22Rv1 (cell line): ENCODE data around the gene DHX29.

Experiments used
- ZFX ChIP-seq: fragments of 450-650 bp; IDR thresholded peaks from 2 replicates; pipeline ENCODE4 v1.6.1; 2017; ENCODE audit warnings: antibody characterized with exemption, borderline replicate concordance
- TF ChIP-seq, protein P1 (sequence below): fragments of 450-650 bp; IDR thresholded peaks from 2 replicates; pipeline ENCODE4 v1.5.1; 2017; ENCODE audit warnings: mild to moderate bottlenecking

DNA sequence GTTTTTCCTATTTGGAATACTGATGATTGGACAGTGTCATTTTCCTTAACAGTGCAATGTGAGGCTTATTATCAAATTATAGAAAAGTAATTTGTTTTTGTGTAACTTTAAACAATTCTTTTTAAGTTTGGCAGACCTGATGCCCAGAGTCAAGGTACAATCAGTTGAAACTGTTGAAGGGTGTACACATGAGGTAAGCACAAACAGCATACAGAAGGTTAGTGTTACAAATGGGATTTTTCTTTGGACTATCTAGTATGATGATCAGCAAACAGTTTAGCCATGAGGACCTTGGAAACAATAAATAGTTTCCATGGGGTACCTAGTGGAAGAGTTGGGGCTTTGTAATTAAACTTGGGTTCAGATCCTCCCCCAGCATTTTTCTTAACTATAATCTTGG lies 16.5 kb upstream of the DHX29 start:
- TF ChIP-seq, protein P1, sequence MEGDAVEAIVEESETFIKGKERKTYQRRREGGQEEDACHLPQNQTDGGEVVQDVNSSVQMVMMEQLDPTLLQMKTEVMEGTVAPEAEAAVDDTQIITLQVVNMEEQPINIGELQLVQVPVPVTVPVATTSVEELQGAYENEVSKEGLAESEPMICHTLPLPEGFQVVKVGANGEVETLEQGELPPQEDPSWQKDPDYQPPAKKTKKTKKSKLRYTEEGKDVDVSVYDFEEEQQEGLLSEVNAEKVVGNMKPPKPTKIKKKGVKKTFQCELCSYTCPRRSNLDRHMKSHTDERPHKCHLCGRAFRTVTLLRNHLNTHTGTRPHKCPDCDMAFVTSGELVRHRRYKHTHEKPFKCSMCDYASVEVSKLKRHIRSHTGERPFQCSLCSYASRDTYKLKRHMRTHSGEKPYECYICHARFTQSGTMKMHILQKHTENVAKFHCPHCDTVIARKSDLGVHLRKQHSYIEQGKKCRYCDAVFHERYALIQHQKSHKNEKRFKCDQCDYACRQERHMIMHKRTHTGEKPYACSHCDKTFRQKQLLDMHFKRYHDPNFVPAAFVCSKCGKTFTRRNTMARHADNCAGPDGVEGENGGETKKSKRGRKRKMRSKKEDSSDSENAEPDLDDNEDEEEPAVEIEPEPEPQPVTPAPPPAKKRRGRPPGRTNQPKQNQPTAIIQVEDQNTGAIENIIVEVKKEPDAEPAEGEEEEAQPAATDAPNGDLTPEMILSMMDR, result no peak
- TF ChIP-seq ZFX, result no peak
